HG02973 (cell line): ENCODE measurements around the gene NOXA1.

Source experiments
- ATAC-seq: cut with Tn5 transposase; IDR thresholded peaks from one replicate; pipeline ENCODE4 v1.9.1; 2021; ENCODE audit warnings: moderate library complexity; ENCODE audit not compliant: unreplicated experiment

NOXA1 gene

GRCh38 chr9:137453643-137454081 is 30.5 kb downstream of the NOXA1 start:
- peak; percentile 49 for ATAC-seq

- no peak for ATAC-seq
Measured at GRCh38 chr9:137454145-137454596, 31.0 kb downstream of the NOXA1 start.

GRCh38 chr9:137454597-137455358 is 31.6 kb downstream of the NOXA1 start:
- no peak for ATAC-seq

GRCh38 chr9:137455359-137455991 is 32.3 kb downstream of the NOXA1 start:
- no peak for ATAC-seq

- no peak for ATAC-seq
Measured at GRCh38 chr9:137456061-137456863, 33.1 kb downstream of the NOXA1 start.

- no peak for ATAC-seq
Measured at GRCh38 chr9:137456864-137457405, 33.7 kb downstream of the NOXA1 start.

- ATAC-seq: no peak
Measured at GRCh38 chr9:137457406-137458193, 34.4 kb downstream of the NOXA1 start.

GRCh38 chr9:137458194-137459151 is 35.3 kb downstream of the NOXA1 start:
- ATAC-seq: peak; percentile 6

- peak; percentile 51 for ATAC-seq
Measured at GRCh38 chr9:137459152-137459600, 36.0 kb downstream of the NOXA1 start, which contains the start of gene NSMF. NSMF (minus strand) TSS chr9:137459334; CDS start chr9:137459102, 232 bp downstream.

- ATAC-seq: no peak
Measured at GRCh38 chr9:137459601-137460362, 36.6 kb downstream of the NOXA1 start.

GRCh38 chr9:137460363-137461315 is 37.4 kb downstream of the NOXA1 start:
- no peak for ATAC-seq

- ATAC-seq: no peak
Measured at GRCh38 chr9:137461316-137461662, 38.1 kb downstream of the NOXA1 start.

GRCh38 chr9:137461663-137462395 is 38.6 kb downstream of the NOXA1 start:
- ATAC-seq: peak; percentile 49

- ATAC-seq: no peak
Measured at GRCh38 chr9:137462396-137462985, 39.3 kb downstream of the NOXA1 start.

- no peak for ATAC-seq
Measured at GRCh38 chr9:137462986-137463930, 40.1 kb downstream of the NOXA1 start.
